HFFc6 (cell line): ENCODE measurements around the gene ADARB1. TPM values are rescaled to one million over a fixed set of nuclear protein-coding genes. Genes with fewer than 3 reads are reported as not detected.

ENCODE experiments used
- DNase-seq: peaks from one replicate; pipeline ENCODE4 v3.0.0-alpha.2; 2018
- H3K27ac Mint-ChIP-seq: 2 replicates; pipeline ENCODE4 v1.8.0; 2020; ENCODE audit warnings: mild to moderate bottlenecking, mixed read lengths
- H3K27me3 Mint-ChIP-seq: 2 replicates; pipeline ENCODE4 v1.8.0; 2021; ENCODE audit warnings: mild to moderate bottlenecking, moderate library complexity, mixed read lengths; ENCODE audit not compliant: insufficient read depth
- H3K36me3 Mint-ChIP-seq: 2 replicates; pipeline ENCODE4 v1.8.0; 2021; ENCODE audit warnings: low read depth, mixed read lengths
- H3K4me1 Mint-ChIP-seq: 2 replicates; pipeline ENCODE4 v1.8.0; 2020; ENCODE audit warnings: low read depth, mixed read lengths
- H3K4me3 Mint-ChIP-seq: 2 replicates; pipeline ENCODE4 v1.8.0; 2020; ENCODE audit warnings: mild to moderate bottlenecking, moderate library complexity, mixed read lengths
- H3K9me3 Mint-ChIP-seq: 2 replicates; pipeline ENCODE4 v1.8.0; 2020; ENCODE audit warnings: mild to moderate bottlenecking, mixed read lengths
- total RNA-seq, 6 experiments: library from RNA; stranded (reverse); fragmentation: NEBNext Ultra II Directional; extraction: Animal tissue kit (Norgen Biotek cat#: 25700); gene quantifications; 2 replicates in 1 of 6; 3 replicates in 5 of 6; pipeline ENCODE4 v1.2.3, GENCODE V29; 2021
- TF ChIP-seq, protein P1 (sequence below): fragments of 200-600 bp; sonication (generic); IDR thresholded peaks from 2 replicates; pipeline ENCODE4 v1.5.0; 2021; ENCODE audit warnings: antibody characterized with exemption, mild to moderate bottlenecking

ADARB1 gene
- total RNA-seq, 6 experiments from 2014 or later = 1.7 to 3.2 (median 2.2) TPM

DNA sequence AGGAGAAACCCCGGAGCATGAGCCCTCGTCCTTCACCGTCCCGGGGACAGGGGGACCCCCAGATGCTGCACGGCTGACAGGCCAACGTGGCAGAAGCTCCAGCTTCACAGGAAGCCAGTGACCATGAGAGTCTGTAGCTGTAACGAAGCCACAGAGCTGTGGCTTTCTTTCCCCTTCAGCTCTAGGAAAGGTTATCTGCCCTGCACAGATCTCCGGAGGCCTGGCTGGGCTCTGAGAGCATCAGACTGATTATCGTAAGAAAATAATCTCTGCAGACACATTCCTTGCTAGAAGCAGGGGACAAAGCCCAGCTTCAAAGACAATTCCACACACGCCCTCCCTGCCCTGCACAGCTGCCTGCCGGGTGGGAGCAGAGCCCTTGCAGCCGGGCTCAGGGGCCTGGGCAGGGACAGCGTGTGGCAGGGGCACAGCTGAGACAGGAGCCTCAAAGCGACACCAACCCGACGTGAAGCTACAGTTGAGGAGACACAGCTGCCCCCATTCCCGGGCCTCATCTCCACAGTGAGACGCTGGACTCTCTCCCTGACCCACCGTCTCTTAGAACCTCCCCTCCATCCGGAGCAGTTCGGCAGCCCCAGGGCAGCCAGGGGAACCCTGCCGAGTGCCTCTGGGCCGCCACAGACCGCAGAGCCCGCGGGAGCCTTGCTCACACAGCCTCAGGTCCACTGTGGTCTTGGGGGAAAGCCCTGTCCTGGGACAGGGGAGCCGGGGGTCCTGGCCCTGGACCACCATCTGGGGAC is 182.7 kb downstream of the ADARB1 start:
- no peak for DNase-seq
- Mint-ChIP-seq H3K36me3 (no peaks in the 10 kb centered on the region), H3K9me3 (no peaks in the 10 kb centered on the region), H3K4me3 (no peak overlapping the region), H3K27me3 (peaks cover 17% of the 10 kb centered on the region), H3K27ac (no peak overlapping the region), H3K4me1 (peaks cover 8% of the 10 kb centered on the region)
- TF ChIP-seq, protein P1, sequence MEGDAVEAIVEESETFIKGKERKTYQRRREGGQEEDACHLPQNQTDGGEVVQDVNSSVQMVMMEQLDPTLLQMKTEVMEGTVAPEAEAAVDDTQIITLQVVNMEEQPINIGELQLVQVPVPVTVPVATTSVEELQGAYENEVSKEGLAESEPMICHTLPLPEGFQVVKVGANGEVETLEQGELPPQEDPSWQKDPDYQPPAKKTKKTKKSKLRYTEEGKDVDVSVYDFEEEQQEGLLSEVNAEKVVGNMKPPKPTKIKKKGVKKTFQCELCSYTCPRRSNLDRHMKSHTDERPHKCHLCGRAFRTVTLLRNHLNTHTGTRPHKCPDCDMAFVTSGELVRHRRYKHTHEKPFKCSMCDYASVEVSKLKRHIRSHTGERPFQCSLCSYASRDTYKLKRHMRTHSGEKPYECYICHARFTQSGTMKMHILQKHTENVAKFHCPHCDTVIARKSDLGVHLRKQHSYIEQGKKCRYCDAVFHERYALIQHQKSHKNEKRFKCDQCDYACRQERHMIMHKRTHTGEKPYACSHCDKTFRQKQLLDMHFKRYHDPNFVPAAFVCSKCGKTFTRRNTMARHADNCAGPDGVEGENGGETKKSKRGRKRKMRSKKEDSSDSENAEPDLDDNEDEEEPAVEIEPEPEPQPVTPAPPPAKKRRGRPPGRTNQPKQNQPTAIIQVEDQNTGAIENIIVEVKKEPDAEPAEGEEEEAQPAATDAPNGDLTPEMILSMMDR = no peak

DNA sequence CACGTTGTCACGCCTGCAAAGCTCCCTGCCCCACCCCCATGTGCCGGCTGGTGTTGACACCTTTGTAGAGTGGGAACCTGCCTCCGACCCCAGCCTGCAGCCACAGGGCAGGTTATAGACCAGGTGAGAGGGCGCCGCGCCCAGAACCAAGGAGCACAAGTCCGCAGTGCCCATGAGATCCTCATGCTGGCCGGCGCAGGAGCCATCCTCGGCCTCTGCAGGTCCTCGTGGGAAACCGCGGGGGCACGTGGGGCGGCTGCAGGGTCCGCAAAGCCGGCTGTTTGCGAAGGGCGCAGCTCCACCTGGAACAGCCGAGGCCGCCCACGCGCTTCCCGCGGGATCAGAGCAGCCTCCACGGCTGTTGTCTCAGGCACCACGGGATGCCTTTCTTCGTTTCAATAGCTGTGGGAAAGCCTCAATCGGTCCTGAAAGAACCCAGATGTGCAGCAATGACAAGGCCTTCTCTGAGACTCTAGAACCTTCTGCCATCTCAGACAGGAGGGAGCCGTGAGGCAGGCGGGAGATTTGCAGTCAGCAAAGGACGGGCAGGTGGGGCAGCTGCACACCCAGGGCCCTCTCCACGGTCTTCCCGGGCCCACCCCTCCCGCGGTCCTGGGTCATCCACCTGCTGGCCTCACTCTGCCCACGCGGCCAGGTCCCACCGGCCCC is 183.4 kb downstream of the ADARB1 start:
- peaks cover 19% of the 10 kb centered on the region for H3K27me3 Mint-ChIP-seq
- H3K9me3 Mint-ChIP-seq = no peaks in the 10 kb centered on the region
- TF ChIP-seq, protein P1 = no peak
- H3K27ac Mint-ChIP-seq = no peak overlapping the region
- no peaks in the 10 kb centered on the region for H3K36me3 Mint-ChIP-seq
- peaks cover 7% of the 10 kb centered on the region for H3K4me1 Mint-ChIP-seq
- no peak for DNase-seq
- no peak overlapping the region for H3K4me3 Mint-ChIP-seq

DNA sequence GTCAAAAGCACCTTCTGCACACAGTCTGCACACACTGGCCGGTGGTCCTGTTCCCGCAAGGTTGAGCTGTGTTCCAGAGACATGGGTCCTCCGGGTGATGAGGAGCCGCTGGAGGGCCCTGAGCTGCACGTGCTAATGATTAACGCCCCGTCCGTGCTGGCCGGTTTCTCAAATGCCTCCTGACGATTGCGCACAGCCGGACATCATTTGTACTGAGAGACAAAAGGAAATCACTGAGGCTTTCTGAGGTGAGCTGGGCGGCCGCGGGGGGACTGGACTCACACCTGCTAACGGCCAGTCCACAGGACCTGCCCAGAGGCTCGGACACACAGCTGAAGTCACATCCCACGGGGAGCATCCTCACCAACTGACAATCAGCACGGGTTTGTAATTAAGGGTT is 184.1 kb downstream of the ADARB1 start:
- H3K36me3 Mint-ChIP-seq = peaks cover 4% of the 10 kb centered on the region; the same call in 1 of the 2 replicates
- TF ChIP-seq, protein P1 = no peak
- peaks cover 18% of the 10 kb centered on the region for H3K27me3 Mint-ChIP-seq
- H3K4me1 Mint-ChIP-seq = peaks cover under 1% of the 10 kb centered on the region
- H3K27ac Mint-ChIP-seq = no peak overlapping the region
- no peaks in the 10 kb centered on the region for H3K9me3 Mint-ChIP-seq
- no peak for DNase-seq
- H3K4me3 Mint-ChIP-seq = no peak overlapping the region

DNA sequence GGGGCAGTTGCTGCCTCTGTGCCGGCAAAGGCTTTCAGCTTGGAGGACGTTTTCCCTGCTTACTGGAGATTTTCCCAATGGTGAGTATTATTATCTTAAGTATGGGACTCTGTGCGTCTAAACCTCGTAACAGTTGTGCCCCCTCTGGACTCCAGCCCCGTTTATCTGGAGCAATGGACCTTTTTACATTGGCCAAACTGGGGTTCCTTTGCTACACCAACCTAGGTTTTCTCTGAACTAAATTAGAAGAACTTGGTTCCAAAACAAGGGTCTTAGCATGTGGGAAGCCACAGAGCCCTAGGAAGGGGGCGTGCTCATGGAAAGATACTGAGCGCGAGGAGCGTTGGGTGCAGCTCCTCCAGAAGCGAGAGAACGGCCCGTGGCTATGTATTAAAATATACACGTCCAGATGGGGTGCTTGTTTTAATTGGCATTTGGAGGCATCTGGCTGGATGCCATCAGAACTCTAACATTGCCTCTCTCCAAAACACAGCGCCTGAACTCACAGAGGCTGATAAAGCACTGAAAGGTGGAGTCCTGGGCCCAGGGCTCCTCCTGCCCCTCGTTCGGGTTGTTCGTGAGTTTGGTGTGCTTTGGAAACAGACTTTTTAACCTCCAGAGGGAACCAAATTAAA is 184.9 kb downstream of the ADARB1 start:
- TF ChIP-seq, protein P1 = no peak
- H3K4me1 Mint-ChIP-seq = no peaks in the 10 kb centered on the region
- no peaks in the 10 kb centered on the region for H3K9me3 Mint-ChIP-seq
- no peak overlapping the region for H3K4me3 Mint-ChIP-seq
- H3K36me3 Mint-ChIP-seq = peaks cover 8% of the 10 kb centered on the region; the same call in 1 of the 2 replicates
- H3K27ac Mint-ChIP-seq = no peak overlapping the region
- H3K27me3 Mint-ChIP-seq = peaks cover 19% of the 10 kb centered on the region
- no peak for DNase-seq

DNA sequence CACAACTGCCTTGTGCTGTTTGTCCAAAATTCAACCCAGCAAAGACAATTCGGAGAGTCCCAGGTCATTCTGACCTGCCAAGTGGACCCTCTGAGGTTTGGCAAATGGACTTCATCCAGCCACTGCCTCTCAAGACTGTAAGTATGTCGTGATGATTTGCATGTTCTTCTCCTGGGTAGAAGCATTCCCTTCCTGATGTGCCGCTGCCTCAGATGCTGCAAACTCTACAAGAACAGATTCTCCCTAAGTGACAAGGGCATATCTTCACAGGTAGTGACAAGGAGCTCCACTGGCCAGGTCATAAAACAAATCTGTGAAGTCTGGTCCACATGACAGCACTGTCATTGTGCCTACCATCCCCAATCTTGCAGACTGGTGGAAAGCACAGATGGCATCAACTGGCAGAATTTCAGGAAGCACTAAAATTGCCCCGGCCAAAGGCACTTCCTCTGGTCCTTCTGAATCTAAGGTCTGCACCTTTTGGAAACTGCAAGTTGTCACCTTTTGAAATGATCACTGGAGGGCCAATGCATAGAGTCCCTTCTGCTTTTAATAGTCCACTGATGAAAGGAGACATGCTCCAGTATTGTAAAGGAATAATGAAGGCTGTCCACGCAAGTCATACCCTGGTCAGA is 185.9 kb downstream of the ADARB1 start:
- H3K27me3 Mint-ChIP-seq = peaks cover 12% of the 10 kb centered on the region
- H3K36me3 Mint-ChIP-seq = peaks cover 8% of the 10 kb centered on the region; the same call in 1 of the 2 replicates
- H3K9me3 Mint-ChIP-seq = no peaks in the 10 kb centered on the region
- no peak overlapping the region for H3K27ac Mint-ChIP-seq
- TF ChIP-seq, protein P1 = no peak
- H3K4me1 Mint-ChIP-seq = no peaks in the 10 kb centered on the region
- no peak overlapping the region for H3K4me3 Mint-ChIP-seq
- no peak for DNase-seq
